D341Med (cell line): Measurements from ENCODE around the gene KSR1.

ENCODE experiments used
- DNase-seq: peaks from one replicate; pipeline ENCODE4 v3.0.0; 2012; ENCODE audit warnings: low spot score

Gene KSR1

DNA sequence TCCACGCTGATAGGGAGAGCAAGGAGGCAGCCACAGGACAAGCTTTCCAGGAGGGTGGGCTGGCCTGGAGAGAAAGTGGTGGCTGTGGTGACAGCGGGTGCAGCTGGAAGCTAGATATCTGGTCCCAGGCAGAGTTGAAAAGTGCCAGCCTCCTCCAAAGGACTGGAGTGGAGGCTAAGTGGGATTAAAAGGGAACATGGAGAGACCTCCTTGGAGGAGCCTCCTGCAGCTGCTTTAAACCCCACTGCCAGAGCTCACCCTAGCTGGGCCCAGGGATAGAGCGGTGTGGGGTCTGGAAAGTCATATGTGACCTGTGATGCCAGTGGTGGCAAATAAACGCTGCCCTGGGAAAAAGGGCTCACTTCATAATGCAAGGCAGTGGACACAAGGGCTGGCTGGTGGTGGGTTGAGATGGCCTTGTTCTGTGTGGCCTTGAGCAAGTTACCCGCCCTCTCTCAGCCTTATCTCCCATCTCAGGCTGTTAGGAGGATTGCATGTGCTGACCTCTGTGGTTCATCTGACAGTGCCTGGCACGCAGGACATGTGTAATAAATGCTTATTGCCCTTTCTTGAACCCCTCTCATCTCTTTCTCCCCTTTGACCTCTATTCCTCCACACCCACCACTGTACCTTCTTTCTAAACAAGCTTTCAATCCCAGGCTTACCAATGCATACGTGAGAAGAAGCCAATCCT, 113.8 kb downstream of the KSR1 start:
- DNase-seq: no peak

DNA sequence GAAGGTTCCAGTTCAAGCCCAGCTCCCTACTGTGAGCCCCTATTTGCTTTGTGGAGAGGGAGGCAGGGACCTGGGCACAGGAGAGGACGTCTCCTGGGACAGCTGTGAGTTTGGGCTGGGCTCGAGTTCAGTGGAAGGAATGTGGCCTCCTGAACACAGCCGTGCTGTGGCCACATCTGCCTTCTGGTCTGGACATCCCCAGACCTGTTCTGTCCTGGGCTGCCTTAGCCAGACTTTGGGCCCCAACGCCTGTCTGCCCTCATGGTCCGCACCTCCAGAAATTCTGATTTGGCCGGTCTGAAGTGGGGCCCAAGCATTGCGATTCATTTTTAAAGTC, 114.3 kb downstream of the KSR1 start:
- DNase-seq: no peak

DNA sequence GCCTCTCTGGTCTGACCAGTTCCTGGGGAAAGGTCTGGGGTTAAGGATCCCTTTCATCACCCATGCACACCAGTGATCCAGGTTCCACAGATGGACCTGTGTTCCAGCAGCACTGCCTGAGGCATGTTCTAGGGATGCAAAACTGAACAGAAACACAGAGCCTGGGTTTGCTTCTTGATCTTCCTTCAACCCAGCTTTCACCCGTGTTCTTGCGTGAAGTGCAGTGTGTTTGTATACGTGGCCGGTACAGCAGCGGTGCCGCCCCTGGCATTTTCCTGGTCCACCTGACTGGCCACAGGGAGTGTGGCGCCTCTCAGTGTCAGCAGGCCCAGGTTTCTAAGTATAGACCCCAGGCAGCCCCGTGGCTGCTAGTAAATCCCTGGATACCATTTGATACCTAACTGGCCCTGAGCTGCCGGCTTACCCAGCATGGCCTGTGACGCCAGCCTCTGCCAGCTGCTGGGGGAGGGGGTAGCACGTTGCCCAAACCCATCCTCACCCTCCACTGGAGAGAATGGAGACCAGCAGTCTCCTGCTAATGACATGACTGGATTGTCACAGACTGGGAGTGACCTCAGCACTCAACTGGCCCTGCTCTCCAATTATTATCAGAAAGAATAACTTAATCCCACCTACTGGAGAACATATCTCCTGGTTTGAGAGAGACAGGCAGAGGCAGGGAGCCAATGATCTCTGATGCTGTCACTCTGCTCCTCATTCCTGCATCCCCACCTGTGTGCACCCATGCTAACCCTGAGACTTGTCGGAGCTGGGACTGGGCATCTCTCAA, 115.5 kb downstream of the KSR1 start:
- DNase-seq: peak; percentile 70

DNA sequence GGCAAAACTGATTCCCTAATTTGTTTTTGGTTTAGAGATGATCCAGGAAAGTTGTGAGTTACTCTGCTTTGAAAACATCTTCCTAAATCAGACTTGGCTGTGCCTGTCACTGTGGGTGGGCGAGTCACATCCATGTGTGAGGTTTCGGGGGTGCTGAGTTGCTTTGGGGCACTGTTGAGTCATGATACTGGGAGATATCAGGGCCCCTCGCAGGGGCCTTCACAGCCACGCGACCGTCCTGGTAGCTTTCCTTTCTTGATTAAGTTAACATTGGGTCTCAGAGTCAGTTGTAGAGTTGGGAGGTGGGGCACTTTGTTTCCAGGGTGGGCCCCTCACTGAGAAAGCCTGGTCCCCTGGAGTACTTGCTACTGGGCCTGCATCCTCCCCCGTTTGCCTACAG, 116.4 kb downstream of the KSR1 start:
- no peak for DNase-seq

DNA sequence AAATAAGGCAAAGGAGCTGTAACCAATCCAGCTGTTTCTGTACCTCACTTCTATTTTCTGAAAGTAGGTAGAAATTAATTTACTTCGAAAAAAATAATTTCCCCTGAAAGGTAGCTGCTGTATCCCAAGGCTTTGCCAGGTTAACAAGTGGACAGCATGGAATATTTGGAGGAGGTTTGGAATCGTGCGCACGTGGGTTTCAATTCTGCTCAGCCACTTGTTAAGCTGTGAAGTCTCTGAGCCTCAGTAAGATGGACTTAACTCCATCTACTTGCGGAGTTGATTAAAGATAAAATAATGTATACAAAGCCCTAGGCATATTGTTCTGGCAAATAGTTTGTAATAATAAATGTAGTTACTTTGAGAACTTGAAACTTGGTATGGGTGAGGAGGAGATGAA, 117.3 kb downstream of the KSR1 start:
- DNase-seq: no peak

DNA sequence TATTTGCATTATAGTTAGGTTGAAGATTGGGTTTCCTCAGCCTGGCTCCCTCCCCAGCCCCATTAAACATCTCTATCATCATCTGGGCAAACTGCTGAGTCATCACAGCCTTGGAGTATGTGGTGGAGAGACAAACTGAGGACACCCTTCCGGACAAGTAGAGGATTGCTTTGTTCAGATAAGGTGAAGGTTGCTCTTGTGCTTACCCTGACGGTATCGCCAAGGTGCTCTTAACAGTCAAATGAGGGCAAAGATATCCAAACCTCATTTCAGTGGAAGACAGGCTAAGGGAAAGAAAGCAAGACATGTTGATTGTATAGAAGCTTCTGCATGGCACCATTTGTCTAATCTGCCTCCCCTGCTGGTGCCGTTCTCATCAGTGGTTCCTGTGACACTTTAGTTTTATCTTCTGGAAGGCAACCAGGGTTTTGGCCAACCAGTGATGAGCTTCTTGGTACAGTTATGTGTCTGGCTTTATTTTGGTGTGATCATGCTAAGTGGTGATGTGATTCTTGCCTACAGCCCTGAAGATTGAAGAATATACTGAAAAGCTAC, 117.8 kb downstream of the KSR1 start:
- DNase-seq: no peak

DNA sequence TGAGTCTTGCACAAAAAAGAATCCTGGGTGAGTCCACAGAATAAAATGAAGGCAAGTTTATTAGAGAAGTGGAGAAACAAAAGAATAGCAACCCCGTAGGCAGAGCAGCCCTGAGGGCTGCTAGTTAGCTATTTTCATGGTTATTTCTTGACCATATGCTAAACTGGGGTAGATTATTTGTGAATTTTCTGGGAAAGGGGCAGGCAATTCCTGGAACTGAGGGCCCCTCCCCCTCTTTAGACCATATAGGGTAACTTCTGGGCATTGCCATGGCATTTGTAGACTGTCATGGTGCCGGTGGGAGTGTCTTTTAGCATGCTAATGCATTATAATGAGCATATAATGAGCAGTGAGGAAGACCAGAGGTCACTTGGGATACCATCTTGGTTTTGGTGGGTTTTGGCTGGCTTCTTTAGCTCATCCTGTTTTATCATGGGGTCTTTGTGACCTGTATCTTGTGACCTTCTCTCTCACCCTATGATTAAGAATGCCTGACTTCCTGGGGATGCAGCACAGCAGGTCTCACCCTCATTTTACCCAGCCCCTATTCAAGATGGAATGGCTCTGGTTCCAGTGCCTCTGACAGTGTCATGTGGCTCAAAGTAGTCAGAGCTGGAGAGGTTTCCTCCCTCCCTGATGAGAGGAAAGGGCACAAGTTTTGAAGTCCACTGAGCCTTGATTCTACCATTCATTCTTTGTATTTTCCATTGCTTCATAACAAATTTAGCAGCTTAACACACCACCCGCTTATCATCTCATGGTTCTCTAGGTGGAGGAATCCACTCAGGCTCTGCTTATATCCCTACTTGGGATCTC, 119.1 kb downstream of the KSR1 start:
- DNase-seq: no peak

DNA sequence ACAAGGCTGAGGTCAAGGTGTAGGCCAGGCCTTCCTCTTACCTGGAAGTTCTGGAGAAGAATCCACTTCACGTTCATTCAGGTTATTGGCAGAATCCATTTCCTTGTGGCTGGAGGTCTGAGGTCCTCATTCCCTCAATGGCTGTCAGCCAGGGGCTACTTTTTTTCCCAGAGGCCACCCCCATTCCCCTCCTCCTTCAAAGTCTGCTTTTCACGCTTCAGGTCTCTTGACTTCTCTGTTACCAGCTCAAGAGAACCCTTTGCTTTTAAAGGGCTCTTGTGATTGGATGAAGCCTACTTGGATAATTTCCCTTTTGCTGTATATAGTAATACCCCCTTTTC, 119.6 kb downstream of the KSR1 start:
- no peak for DNase-seq

DNA sequence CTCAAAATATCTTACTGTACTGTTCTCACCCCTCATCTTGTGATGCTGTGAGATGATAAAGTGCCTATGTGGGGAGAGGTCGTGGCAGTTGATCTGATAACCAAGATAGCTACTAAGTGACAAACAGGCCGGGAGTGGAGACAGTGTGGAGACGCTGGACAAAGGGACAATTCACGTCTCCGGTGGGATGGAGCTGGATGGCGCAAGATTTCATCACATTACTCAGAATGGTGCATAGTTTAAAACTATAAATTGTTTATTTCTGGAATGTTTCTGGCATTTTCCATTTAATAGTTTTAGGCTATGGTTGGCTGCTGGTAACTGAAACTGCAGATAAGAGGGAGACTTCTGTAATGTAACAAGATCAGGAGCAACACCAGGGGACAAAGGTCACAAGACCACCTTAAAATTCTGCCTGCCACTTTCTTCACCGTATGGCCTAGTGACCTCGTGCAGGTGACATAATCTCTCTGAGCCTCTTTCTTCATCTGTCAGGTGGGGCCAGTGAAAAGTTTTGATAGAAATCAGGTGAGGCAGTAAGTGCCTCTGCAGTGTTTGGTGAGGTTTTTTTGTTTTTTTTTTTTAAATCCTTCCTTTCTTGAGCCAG, 120.3 kb downstream of the KSR1 start:
- DNase-seq: no peak

DNA sequence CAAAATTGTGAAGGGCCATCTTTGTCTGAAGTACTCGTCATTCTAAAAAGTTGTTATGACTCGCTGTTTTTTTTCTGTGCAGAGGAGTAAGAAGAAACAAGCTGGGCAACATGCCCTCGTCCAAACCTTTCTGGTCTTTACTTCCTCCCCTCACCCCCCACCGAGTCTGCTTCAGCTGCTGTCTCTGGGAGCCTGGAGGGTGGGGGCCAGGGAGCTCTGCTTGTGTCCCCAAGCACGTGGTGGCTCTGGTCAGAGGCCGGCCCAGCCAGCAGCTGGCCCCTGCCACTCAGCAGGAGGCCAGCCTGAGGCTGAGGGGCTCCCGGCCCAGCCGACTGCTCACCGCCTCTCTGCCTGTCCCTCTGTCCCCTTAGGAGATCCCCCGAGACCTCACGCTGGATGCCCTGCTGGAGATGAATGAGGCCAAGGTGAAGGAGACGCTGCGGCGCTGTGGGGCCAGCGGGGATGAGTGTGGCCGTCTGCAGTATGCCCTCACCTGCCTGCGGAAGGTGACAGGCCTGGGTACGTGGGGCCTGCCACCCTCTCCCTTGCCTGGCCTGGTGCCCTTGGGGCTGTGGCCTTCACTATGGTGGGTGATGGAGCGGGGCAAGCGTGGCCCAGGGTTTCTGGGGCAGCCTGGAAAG, 121.0 kb downstream of the KSR1 start:
- DNase-seq: no peak

DNA sequence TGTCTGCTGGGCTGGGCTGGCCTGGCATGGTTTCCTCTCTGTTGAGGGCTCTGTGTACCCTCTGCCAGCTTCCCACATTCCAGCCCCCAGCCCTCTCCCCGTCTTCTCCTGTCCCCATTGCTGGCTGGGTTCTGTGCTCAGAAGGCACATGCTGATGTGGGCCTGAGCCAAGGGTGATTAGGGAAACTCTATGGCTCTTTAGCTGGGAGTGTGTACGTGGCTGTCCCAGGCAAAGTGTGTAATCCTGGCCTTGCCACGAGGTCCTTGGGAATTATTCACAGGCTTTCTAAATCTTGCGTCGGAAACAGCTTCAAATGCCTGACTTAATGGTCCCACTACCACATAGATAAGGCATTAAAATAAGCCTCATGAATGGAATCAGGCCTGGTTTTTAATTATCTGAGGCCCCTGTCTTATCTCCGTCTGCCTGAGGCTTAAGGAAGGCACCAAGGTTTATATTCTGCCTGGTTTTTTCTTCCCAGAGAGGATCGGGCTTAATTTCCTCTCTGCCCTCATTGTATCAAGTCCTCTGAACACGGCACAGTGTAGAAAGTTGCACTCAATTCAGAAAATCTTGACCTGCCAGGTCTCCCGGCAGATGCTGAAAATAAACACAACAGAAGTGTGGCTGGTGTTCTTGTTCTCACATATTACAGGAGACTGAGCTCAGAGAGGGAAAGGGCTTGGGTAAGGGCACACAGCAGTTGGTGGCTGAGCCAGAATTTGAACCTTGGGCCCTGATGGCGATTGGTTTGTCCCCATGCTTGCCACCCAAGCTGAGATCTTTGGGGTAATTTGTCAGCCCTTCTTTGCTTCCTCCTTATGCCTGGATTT, 121.9 kb downstream of the KSR1 start:
- DNase-seq: peak; percentile 90

DNA sequence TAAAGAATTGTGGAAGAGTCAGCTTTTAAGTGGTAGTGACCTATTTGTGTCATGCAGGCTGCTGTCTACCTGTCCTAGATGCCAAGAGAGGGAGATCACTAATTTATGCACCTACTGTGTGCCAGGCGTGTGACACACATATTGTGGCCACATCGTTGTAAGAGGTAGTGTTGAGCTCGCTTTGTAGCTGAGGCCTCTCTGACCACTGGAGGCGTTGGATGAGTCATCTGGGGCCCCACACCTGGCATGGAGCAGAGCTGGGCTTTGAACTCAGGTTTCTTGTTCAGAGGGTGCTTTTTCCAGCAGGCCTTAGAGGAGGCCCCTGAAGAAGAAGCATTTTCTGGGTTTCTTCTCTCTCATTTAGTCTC, 122.5 kb downstream of the KSR1 start:
- DNase-seq: no peak

DNA sequence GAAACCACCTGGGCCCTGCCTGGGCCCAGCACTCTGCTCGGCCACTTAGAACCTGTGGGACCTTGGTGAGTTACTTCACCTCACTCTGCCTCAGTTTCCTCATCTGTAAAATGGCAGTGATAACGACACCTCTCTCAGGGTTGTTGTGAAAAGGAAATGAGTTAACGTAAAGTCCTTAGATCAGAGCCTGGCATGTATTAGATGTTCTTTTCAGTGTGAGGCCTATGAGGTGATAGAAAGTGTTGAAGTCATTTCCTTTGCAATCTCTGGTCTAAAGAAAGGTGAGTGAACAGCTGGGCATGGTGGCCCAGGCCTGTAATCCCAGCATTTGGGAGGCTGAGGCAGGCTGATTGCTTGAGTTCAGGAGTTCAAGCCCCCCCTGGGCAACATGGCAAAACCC, 123.1 kb downstream of the KSR1 start:
- no peak for DNase-seq

DNA sequence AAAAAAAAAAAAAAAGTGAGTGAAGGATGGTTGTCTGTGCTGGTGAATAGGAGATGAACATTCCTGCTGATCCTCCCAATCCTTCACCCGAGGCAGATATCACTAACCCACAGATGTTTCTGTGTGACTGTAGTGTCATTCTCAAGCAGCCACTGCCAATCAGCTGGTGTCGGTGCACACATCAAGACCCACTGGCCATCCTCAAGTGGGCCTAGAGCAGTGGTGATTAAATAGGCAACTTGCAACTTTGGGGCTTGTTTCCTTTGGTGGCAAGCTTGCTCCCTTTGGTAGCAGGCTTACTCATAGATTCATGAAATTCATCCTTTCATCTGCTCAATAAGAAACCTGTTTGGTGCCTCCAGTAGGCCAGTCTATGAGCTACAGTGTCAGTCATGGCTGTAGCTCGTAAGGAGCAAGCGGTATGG, 123.7 kb downstream of the KSR1 start:
- DNase-seq: no peak

DNA sequence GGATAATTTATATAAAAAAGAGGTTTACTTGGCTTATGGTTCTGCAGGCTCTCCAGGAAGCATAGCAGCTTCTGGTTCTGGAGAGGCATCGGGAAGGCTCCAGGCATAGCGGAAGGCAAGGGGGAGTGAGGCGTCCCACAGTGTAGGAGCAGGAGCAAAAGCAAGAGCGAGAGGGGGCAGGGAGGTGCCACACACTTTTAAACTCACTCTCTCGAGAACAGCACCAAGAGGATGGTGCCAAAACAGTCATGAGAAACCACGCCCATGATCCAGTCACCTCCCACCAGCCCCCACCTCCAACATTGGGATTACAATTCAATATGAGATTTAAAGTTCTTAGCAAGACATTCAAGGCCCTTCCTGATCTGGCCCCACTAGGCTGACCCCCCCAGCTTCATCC, 124.8 kb downstream of the KSR1 start:
- no peak for DNase-seq

DNA sequence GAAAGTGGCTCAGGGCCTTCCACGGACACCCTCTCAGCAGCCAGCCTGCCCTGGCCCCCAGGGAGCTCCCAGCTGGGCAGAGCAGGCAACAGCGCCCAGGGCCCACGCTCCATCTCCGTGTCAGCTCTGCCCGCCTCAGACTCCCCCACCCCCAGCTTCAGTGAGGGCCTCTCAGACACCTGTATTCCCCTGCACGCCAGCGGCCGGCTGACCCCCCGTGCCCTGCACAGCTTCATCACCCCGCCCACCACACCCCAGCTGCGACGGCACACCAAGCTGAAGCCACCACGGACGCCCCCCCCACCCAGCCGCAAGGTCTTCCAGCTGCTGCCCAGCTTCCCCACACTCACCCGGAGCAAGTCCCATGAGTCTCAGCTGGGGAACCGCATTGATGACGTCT, 126.4 kb downstream of the KSR1 start:
- DNase-seq: no peak

DNA sequence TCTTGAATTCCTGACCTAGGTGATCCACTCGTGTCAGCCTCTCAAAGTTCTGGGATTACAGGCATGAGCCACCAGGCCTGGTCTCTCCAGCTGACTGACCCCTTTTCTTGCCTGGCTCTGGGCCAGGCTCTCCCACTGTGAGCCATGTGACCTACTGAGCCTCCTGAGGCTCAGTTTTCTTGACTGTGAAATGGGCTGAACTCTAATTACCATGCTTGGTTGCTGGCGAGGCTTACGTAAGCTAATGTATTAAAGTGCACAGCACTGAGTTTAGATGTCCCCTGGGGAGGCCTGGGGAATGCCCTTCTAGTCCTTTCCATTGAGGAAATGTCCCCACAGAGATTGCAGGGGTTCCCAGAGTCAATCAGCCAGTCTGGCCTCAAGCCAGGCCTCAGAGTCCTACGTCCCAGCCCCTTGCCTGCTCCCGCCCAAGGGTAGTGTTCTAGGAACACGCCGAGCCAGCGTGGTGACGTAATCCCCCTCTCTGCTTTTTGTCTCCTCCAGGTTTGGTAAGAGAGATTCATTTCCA, 129.0 kb downstream of the KSR1 start:
- DNase-seq: no peak

DNA sequence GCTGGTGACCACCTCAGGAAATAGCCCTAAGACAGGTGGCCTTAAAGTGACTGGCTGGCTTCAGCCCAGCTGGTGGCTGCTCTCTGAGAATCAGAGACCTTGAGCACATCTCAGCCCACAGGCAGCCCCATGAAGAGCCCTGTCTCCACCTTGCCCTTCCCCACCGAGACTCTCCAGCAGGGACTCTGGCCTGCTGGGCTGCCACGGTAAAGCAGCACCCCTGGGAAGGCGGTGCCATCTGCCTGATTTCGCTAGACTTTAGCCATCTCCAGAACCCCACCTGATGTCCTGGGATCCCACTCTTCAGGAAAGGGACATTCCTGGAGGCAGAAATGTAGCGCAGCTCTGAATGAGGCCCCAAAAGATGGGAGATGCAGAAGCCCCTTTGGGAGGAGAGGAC, 129.5 kb downstream of the KSR1 start:
- DNase-seq: no peak

DNA sequence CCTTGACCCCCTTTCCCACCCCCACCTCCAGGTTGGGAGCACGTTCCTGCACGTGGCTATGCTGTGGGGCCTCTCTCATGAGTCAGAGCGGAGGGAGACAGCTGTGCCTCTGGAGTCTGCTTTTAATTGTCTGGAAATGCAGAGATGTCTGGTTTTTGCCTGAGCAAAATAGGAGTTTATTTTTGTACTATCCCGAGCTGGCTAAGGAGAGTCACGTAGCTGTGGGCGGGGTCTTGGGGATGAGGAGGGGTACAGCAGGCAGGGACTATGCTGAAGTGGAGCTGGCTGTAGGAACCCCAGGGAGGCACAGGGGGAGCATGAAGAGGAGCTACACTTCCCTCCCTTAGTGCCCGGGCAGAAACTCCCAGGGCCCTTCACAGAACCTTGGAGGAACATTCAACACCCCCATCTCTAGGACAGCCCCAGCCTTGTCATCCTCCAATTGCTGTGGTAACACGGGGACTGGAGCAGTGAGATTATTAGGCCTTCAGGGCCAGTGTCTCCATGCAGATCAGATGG, 130.0 kb downstream of the KSR1 start:
- no peak for DNase-seq

DNA sequence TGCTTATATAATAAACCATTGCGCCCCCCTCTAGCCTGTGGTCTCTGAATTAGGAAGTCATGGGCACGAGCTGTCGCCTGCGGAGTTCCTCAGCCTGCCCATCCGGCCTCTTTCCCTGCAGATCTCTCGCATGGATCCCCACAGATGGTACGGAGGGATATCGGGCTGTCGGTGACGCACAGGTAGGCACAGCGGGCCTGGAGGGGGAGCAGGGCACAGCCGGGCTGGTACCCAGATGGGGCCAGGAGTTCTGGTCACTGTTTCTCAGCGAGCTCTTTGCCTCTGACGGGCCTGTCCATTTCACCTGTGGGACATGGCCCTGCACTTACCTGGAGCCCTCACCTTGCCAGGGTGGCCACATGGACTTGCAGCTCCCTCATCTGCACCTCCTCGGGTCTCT, 132.1 kb downstream of the KSR1 start:
- DNase-seq: no peak

DNA sequence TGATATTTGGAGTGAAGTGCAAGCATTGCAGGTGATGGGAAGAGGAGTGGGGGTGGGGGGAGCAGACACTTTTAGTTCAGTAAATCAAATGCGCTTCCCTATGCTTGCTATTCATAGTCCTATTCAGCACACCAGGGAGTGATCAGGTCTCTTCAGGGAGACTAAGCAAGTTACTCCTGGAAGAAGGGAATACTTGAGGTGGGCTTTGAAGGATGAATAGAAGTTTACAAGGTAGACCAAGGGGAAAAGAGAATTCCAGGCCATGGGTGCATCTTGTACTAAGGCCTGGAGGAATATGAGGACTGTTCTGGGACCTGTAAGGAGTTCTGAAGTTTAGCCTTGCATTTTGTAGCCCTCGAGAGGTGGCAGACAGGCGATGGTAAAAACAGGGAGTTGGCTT, 134.6 kb downstream of the KSR1 start:
- DNase-seq: no peak
